Natural killer cell (primary cell): ENCODE results near the gene PLD4. TPM values are rescaled to one million over a fixed set of nuclear protein-coding genes. Genes with fewer than 3 reads are reported as not detected.

Source experiments
- ATAC-seq, 3 donors: fragments of 150-1000 bp in 2 of 3; fragments of 200-7000 bp in 1 of 3; cut with Tn5 transposase; 1 replicate in 1 of 3; 2 replicates in 2 of 3; pipeline ENCODE4 v1.10.0; 2021; ENCODE audit warnings: mild to moderate bottlenecking in 2 of 3, moderate library complexity in 2 of 3
- DNase-seq, 2 donors: peaks; one replicate each; pipeline versions ENCODE4 v3.0.0 to v3.0.0-alpha.2; 2013 to 2021; ENCODE audit warnings: mixed read lengths in 1 of 2
- H3K27ac ChIP-seq: one replicate; pipeline ENCODE4 v1.5.1; 2013; ENCODE audit warnings: mild to moderate bottlenecking, low read length
- H3K27me3 ChIP-seq: one replicate; pipeline ENCODE4 v1.6.1; 2013; ENCODE audit warnings: low read length; ENCODE audit not compliant: control insufficient read depth, insufficient read depth
- H3K36me3 ChIP-seq: one replicate; pipeline ENCODE4 v1.6.1; 2013; ENCODE audit warnings: low read length; ENCODE audit not compliant: control insufficient read depth, insufficient read depth
- H3K4me1 ChIP-seq: one replicate; pipeline ENCODE4 v1.6.1; 2013; ENCODE audit warnings: low read length; ENCODE audit not compliant: control insufficient read depth, insufficient read depth
- H3K4me3 ChIP-seq: one replicate; pipeline ENCODE4 v1.5.1; 2013; ENCODE audit warnings: low read length
- H3K9me3 ChIP-seq: one replicate; pipeline ENCODE4 v1.6.1; 2013; ENCODE audit warnings: low read length; ENCODE audit not compliant: control insufficient read depth, insufficient read depth
- H3K27ac Mint-ChIP-seq, 2 donors: one replicate each; pipeline ENCODE4 v1.8.0; 2022; ENCODE audit warnings: mild to moderate bottlenecking in 2 of 2, mixed read lengths in 2 of 2, moderate library complexity in 1 of 2
- H3K27me3 Mint-ChIP-seq, 2 donors: one replicate each; pipeline ENCODE4 v1.8.0; 2022; ENCODE audit warnings: low read depth in 2 of 2, mixed read lengths in 2 of 2
- H3K36me3 Mint-ChIP-seq: one replicate; pipeline ENCODE4 v1.8.0; 2022; ENCODE audit warnings: mixed read lengths
- H3K4me1 Mint-ChIP-seq, 2 donors: one replicate each; pipeline ENCODE4 v1.8.0; 2022; ENCODE audit warnings: mixed read lengths in 2 of 2
- H3K4me3 Mint-ChIP-seq: one replicate; pipeline ENCODE4 v1.8.0; 2022; ENCODE audit warnings: mild to moderate bottlenecking, moderate library complexity, mixed read lengths
- H3K9me3 Mint-ChIP-seq, 2 donors: one replicate each; pipeline ENCODE4 v1.8.0; 2022; ENCODE audit warnings: mixed read lengths in 2 of 2
- CTCF ChIP-seq: fragments of 200-600 bp; IDR thresholded peaks from one replicate; pipeline ENCODE4 v1.8.0; 2022; ENCODE audit warnings: antibody characterized with exemption
- WGBS: methylation state at CpG from one replicate; pipeline ENCODE4 v1.1.7; 2013; ENCODE audit warnings: missing lambda C conversion rate; ENCODE audit not compliant: insufficient coverage; 5-methylcytosine and 5-hydroxymethylcytosine counted together
- intact Hi-C: fragments of 100-400 bp; cut with micrococcal nuclease; formaldehyde crosslinking; loops from one replicate; pipeline ENCODE4 v1.14.2; 2022
- total RNA-seq, 4 donors: library from RNA; stranded (reverse); fragments of 120-200 nt in 1 of 4; gene quantifications; one replicate each; pipeline versions ENCODE4 v1.2.3 to v1.2.4, GENCODE V29; 2013 to 2022

Gene PLD4
- total RNA-seq, 3 donors from 2014 or later (not counting 1 experiment from before 2014, with no cell fraction given) = 1.7 to 7.2 (median 2.9) TPM

- TF ChIP-seq CTCF = no peak
- WGBS = 3% methylated on average over 111 of the region's 111 CpGs
- ATAC-seq = peak; percentile 55 to 80 (median 75)
- intact Hi-C loops = loop anchor here (10.0 kb wide), 1 partner anchor 377 kb away; no protein-coding TSS in a partner anchor
- H3K27ac ChIP-seq = no peak within 1 kb of the TSS
- peak within 1 kb of the TSS; percentile 82 for H3K4me3 Mint-ChIP-seq
- no peaks in the 10 kb centered on the region for H3K9me3 Mint-ChIP-seq
- H3K27me3 Mint-ChIP-seq = peaks cover 8 to 22% of the 10 kb centered on the region in 2 donors
- DNase-seq = peak in 1 of 2 donors; percentile 73
- H3K4me1 ChIP-seq = peaks cover 15% of the 10 kb centered on the region
- no peaks in the 10 kb centered on the region for H3K36me3 ChIP-seq
- no peaks in the 10 kb centered on the region for H3K36me3 Mint-ChIP-seq
- peaks cover 15% of the 10 kb centered on the region for H3K27me3 ChIP-seq
- H3K9me3 ChIP-seq = no peaks in the 10 kb centered on the region
- no peak within 1 kb of the TSS for H3K4me3 ChIP-seq
- peaks cover 11 to 24% of the 10 kb centered on the region in 2 donors for H3K4me1 Mint-ChIP-seq
- peak within 1 kb of the TSS in 1 of 2 donors; percentile 5 for H3K27ac Mint-ChIP-seq
Measured at GRCh38 chr14:104977681-104978653, 53.3 kb downstream of the PLD4 start, which contains the start of gene AHNAK2. Gene AHNAK2 (minus strand): TSS chr14:104978374. CDS start chr14:104978237, 137 bp downstream.

- H3K36me3 ChIP-seq = no peaks in the 10 kb centered on the region
- ATAC-seq = no peak
- Mint-ChIP-seq H3K4me3 (peak overlapping the region; percentile 47), H3K27me3 (peaks cover 8 to 22% of the 10 kb centered on the region in 2 donors), H3K36me3 (no peaks in the 10 kb centered on the region), H3K27ac (peak overlapping the region in 1 of 2 donors; percentile 5), H3K9me3 (no peaks in the 10 kb centered on the region), H3K4me1 (peaks cover 11 to 24% of the 10 kb centered on the region in 2 donors)
- H3K4me3 ChIP-seq = no peak overlapping the region
- peaks cover 15% of the 10 kb centered on the region for H3K4me1 ChIP-seq
- WGBS = 59% methylated on average over 32 of the region's 32 CpGs
- no peak for TF ChIP-seq CTCF
- no peak overlapping the region for H3K27ac ChIP-seq
- peaks cover 15% of the 10 kb centered on the region for H3K27me3 ChIP-seq
- H3K9me3 ChIP-seq = no peaks in the 10 kb centered on the region
- peak in 1 of 2 donors; percentile 14 for DNase-seq
- intact Hi-C loops = loop anchor here (10.0 kb wide), 1 partner anchor 376 kb away; no protein-coding TSS in a partner anchor
Measured at GRCh38 chr14:104978746-104979691, 54.3 kb downstream of the PLD4 start.

GRCh38 chr14:104979758-104980610 lies 55.3 kb downstream of the PLD4 start:
- H3K9me3 ChIP-seq = no peaks in the 10 kb centered on the region
- ATAC-seq (no peak), DNase-seq (no peak)
- H3K9me3 Mint-ChIP-seq = no peaks in the 10 kb centered on the region
- peaks cover 11 to 32% of the 10 kb centered on the region in 2 donors for H3K4me1 Mint-ChIP-seq
- peak overlapping the region in 1 of 2 donors; percentile 5 for H3K27ac Mint-ChIP-seq
- no peak overlapping the region for H3K27ac ChIP-seq
- 79% methylated on average over 19 of the region's 19 CpGs for WGBS
- peak overlapping the region; percentile 1 for H3K4me3 Mint-ChIP-seq
- no peak overlapping the region for H3K4me3 ChIP-seq
- H3K36me3 Mint-ChIP-seq = no peaks in the 10 kb centered on the region
- no peaks in the 10 kb centered on the region for H3K36me3 ChIP-seq
- H3K27me3 ChIP-seq = peaks cover 15% of the 10 kb centered on the region
- intact Hi-C loops = loop anchor here (10.0 kb wide), 1 partner anchor 375 kb away; no protein-coding TSS in a partner anchor
- peaks cover 19% of the 10 kb centered on the region for H3K4me1 ChIP-seq
- no peak for TF ChIP-seq CTCF
- H3K27me3 Mint-ChIP-seq = peaks cover 8 to 22% of the 10 kb centered on the region in 2 donors
